A204.1 (cell line): ENCODE measurements around the gene PARP9.
"Not testable (repeated sequence)": the region's sequence is repeated elsewhere in the genome, so short reads cannot be mapped to it uniquely, and the experiment has no call there.

Experiments used
- FAIRE-seq: peaks from 2 replicates; lab custom pipeline; 2012; peaks lifted over from hg19 to GRCh38; lab: Jason Lieb, UNC

The PARP9 gene

DNA sequence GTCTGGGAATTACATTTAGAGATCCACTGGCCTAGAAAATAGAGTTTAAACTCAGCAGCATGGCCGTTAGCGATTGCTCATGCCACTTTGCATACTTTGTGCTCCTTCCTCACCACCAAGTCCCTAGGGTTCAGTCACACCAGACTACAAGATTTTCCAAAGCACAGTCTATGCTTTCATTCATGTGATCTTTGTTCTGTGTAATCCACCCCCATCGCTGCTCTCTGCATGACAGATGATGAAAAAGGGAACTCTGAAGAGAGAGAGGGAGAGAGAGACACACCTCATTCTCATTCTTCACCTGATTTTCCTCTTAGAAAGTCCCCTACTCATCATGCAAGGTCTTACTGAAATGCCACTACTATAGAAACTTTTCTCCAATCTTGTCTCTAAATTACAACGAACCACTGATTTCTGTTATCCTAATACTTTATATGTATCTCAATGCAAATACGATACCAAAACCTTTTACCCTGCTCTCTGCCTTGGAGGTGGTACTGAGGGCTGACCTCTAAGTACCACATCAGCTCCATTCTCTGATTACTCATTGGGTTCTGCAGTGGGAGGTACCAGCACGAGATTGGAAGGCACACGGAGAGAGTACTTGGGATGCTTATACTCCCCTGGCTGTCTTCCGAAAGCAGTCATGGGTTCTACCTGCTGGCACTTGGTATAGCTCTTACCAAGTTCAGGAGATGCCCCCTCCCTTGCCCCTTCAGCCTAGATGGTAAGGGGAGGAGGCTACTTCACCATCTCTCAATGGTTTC, 12.3 kb upstream of the PARP9 start:
- no peak for FAIRE-seq

DNA sequence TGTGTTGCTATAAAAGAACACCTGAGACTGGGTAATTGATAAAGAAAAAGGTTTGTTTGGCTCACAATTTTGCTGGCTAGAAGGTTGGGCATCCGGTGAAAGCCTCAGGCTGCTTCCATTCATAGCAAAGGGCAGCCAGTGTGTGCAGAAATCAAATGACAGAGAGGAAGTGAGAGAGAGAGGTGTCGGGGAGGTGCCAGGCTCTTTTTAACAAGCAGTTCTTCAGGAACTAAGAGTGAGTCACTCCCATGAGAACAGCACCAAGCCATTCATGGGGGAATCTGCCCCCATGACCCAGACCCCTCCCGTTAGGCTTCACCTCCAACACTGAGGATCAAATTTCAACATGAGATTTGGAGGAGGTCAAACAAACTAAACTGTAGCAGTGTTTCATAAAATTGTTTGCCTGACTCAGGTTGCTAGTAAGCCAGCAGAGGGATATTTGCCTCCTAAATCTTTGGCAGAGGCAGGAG, 8.9 kb upstream of the PARP9 start:
- FAIRE-seq: no peak

DNA sequence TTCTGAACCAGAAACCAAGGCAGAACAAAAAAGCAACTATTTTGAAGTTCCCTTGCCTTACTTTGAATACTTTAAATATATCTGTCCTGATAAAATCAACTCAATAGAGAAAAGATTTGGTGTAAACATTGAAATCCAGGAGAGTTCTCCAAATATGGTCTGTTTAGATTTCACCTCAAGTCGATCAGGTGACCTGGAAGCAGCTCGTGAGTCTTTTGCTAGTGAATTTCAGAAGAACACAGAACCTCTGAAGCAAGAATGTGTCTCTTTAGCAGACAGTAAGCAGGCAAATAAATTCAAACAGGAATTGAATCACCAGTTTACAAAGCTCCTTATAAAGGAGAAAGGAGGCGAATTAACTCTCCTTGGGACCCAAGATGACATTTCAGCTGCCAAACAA, 4.7 kb upstream of the PARP9 start:
- no peak for FAIRE-seq

DNA sequence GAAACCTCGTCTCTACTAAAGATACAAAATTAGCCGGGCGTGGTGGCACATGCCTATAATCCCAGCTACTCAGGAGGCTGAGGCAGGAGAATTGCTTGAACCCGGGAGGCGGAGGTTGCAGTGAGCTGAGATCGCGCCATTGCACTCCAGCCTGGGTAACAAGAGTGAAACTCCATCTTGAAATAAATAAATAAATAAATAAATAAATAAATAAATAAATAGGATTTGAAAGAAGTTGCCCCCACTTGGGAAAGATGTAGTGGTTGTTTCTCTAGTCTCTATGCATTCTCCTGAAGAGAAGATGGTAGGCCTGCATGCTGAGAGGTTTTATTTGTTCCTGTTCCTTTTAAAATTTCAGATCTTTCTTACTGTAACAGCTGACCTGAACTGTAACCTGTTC, 4.0 kb upstream of the PARP9 start:
- FAIRE-seq: not testable (repeated sequence)

DNA sequence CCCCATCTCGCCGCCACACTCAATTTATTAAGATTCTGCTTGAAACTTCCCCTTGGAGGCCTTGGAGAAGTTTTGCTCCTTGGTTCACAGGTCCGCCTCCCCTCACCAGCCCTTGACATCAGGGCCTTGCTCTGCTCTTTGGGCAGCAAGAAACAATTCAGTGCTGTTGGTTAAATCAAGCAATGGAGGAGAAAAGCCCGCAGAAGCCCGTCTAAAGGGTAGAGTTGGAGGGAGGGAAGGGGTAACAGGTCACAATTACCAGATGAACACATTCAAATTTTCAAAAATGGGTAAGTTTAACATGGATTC, 429 bp downstream of the PARP9 start:
- no peak for FAIRE-seq

DNA sequence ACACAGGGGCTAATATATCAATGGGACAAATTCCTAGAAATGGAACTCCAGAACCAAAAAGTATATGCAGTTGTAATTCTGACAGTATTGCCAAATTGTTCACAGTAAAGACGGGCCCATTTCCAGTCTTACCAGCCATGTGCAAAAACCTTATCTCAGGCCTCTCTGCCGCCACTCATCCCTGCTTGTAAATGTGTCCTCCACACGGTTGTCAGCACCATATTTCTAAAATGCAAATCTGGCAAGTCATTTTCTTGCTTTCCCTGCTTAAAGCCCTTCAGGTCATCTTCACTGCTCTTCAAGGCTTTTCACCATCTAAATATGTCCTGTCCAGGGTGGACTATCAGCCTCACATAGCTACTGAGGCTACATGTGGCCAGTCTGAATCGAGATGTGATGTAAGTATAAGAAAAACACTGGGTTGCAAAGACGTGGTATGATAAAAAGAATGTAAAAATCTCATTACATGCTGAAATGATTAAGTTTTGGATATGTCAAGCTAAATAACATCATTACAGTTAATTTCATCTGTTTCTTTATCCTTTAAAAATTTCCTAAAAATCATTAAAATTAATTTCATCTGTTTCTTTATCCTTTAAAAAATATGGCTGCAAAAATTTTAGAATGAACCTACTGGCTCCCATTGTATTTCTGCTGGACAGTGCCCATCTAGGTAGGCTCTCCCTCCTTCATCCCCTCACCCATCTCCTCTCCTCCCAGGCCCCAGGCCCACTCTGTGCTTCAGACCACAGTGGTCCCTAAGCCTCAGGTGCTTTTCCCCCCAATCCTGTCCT, 980 bp downstream of the PARP9 start:
- FAIRE-seq: no peak

DNA sequence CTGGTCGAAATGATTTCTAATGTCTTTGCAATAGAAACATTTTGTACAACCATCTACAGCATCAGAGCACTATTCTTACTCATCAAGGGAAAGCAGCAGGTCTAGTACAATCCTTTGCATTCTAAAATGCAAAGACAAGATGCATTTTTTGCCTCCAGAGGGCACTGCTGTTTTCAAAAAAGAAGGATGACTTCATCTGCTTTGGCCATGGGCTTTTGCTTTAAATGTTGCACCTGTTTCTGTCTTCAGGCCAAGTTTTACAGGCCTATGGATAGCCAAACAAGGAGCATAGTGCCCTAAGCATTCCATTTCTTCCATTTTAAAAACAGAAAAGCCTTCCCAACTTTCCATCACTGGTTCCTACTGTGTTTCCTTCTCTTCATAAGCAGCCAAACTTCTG, 3.4 kb downstream of the PARP9 start:
- FAIRE-seq: peak; percentile 67

DNA sequence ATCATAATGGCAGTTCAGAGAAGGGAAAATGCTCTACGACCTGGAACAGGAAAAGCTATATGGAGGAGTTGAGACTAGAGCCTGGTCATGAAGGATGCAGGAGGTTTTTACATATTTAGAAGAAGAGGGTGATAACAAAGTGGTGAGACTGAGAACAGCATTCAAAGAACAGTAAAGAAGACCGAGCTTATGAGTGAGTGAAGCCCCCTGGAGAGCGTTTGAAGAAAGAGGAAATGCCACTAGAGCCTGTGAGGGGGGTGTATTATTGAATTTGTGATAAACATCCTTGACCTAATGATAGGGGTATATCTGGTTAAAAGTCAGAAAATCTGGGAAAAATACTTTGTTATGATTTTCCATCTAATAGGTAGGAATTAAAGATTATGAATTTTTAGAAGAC, 4.2 kb downstream of the PARP9 start:
- FAIRE-seq: no peak

DNA sequence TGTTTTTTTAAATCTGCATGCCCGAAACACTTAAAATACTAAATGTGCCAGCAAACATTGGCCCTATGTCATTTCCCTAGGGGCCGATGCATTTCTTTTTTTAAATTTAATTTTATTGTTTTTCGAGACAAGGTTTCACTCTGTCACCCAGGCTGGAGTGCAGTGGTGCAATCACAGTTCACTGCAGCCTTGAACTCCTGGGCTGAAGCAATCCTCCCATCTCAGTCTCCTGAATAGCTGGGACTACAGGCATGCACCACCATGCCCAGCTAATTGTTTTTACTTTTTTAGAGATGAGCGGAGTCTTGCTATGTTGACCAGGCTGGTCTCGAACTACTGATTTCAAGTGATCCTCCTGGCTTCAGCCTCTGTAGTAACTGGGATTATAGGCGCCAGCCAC, 5.5 kb downstream of the PARP9 start:
- no peak for FAIRE-seq

DNA sequence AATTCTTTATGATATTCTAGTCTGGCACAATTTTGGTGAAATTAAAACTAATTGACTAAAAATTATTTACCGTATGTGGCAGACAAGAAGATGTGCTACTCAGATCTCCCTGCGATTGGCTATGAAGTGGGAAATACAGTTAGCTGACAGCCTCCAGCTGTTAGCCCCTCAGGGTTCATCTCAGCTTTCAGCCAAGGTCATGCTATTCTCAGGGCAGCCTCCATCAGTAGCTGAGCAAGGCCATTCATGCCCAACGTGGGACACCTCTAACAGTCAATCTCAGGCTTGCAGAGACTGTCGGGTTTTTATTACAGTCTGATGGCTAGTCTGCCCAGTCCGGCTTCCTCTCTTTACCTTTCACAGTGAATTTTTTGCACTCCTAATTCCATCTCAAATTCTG, 6.7 kb downstream of the PARP9 start:
- no peak for FAIRE-seq

DNA sequence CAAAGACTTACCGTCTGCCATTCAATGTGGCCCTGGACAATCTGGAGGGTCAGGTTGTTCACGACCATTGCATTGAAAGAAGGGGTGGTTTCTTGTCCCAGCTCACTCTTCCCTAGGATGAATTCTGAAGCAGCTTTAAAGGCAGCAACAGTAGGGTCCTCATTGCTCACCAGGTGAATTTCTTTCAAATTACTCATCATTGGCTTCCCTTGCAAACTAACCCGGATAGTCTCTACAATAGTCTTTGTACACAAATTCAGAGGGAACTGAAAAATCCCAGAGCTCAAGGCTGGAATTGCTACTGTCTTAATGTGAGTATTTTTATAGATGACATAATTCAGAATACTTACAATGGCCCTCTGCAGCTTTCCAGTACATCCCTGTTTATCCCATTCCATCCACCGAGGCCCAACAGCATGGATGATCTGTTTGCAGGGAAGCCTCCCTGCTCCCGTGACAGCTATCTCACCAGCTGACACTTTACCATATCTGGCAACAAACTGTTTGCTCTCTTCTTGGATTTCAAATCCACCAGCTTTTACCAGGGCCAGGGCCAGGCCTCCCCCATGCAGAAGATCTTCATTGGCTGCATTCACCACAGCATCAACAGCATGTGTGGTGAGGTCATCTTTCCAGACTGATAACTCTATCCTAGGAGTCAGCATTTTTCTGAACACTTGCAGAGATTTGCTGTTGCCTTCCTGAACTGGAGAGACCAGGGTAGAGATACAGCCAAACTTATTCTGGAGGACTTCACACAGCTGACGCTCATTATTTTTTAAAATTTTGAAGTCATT, 8.6 kb downstream of the PARP9 start:
- no peak for FAIRE-seq

DNA sequence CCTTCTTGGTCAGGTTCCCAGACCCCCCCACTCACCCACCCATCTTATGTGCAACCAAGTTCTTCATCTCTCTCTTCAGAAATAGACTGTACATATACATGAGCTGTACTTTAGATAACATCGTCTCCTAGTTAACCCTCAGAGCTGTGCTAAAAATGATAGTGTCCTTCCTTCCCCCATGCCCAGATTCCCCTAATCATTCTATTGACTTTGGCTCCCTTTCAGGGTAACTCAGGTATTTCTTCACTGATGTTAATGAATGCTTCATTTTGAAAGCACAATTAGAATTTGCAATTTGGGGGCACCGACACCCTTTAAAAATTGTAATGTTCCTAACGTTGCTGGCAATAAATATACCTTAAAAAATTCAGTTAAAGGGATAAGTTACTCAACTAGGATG, 10.9 kb downstream of the PARP9 start:
- FAIRE-seq: no peak

DNA sequence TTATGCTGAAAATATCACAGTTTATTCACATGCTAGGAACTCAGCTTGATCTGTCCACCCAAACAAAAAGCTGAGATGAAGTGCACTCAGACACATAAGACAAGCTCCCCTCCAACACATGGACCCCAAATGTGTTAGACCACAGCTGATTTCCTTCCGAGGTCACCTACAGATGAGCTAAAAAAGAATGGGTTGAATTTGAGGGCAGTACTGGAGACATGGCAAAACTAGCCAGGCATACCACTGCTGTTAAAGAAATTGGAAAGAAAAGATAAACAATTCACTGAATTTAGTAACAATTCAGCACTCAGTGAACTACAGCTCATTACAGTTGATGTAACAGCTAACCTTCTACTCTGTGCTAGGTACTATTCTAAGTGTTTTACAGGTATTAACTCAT, 15.5 kb downstream of the PARP9 start:
- no peak for FAIRE-seq

DNA sequence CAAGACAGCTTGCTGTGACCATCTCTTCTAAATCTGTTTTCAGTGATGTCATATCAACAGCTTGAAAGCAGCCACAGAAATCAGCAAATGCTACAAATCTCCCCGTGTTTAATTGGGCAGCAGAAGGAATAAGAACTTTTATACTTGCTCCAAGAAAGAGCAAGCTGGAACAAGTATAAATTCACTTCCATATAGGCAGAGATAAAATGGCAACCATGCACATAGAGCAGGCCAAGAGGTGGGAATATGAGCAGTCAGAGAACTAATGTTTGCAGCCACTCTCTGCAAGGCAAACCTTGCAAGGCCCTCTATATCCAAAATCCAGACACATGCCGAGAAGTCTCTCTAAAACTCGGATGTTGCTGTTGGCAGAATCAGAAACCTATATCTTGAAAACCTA, 16.0 kb downstream of the PARP9 start:
- FAIRE-seq: no peak

DNA sequence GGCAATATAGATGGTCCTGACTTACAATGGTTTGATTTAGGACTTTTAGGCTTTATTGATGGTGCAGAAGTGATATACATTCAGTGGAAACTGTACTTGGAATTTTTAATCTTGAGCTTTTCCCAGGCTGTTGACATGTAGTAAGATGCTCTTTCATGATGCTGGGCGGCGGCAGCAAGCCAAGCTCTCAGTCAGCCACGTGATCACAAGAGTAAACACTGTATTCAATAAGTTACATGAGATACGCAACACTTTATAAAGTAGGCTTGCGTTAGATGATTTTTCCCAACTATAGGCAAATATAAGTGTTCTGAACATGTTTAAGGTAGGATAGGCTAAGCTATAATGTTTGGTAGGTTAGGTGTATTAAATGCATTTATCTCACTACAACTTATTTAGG, 17.9 kb downstream of the PARP9 start:
- FAIRE-seq: no peak

DNA sequence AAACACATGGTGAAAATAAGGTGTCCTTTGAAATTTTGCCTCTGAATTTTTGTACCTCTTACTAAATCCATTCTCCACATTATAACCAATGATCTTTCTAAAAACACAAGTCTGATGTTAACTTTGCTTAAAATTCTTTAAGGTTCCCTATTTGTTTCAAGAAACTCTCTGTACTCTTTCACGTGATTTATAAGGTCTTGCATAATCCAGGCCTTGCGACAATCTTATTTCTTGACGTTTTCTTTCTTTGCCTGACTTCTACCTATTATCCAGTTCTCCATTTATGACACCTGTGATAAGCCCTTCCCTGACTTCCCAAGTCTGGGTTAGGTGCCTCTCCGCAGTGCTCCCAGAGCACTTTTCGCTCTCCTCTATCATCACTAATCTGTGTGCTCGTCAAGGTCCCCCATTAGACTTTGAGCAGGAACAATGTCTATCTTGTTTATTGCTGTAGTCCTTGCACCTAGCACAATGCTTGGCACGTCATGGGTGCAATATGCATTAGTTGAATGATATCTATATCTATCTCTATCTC, 25.1 kb downstream of the PARP9 start:
- FAIRE-seq: no peak

DNA sequence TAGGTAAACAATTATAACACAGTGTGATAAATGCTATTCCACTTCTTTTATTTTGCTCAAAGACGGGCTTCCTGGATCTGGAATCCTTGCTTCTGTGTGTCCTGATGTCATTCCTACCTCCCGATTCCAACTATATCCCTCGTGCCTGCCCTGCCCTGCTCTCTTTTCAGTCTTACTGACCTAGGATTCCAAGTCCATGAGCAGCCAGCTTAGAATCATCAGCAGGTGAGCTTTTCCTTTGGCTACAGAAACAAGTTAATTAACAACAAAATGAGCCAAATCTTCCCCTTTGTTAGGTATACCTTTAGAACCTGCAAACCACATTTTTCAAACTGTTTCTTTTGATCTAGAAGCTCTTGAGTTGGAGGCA, 27.5 kb downstream of the PARP9 start:
- no peak for FAIRE-seq

DNA sequence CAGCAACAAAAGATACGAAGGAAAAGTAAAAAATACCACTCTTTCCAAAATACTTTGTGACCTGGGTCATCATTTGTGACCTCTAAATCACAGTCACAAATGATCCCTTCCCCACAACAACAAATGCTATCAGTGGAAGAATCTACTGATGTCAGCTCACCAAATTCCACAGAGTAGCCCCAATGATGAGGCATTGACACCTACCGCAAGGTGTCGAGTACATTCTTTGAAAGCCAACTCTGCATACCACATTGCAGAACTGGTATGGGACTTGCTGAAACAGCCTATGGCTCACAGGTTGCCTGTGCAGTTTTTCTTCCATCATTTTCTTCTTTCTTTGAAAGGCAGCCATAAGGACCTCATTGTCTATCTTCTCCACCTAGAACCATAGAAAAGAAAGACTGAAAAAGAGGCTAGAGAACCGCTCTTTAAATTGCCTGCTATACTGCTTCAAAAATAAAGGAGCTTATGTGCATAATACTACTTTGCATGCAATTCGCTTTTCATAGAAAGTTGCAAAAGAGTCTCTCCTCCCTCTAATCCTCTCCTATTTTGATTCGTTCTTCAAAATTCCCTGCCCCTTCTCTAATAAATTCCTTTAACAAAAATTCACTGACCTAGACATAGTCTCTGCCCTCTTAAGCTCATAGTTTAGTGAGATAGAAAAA, 28.0 kb downstream of the PARP9 start:
- FAIRE-seq: no peak

DNA sequence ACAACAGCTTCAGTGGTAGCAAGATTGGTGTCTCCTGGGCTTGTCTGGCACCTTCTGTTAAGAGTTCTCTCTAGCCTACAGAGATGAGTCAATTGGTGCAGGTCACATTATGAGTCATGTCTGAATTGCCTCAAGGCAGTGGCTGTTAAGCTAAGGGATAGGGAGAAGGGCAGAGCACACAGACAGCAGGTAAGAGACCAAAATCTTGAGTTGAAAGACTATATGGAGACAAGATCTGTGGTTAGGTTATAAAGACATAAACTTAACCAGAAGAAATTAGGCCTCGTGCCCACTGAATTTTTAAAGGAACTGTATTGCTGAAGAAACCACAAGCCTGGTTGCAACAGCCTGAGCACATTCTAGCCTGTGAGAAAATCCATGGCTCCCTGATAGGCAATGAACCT, 30.2 kb downstream of the PARP9 start:
- no peak for FAIRE-seq

DNA sequence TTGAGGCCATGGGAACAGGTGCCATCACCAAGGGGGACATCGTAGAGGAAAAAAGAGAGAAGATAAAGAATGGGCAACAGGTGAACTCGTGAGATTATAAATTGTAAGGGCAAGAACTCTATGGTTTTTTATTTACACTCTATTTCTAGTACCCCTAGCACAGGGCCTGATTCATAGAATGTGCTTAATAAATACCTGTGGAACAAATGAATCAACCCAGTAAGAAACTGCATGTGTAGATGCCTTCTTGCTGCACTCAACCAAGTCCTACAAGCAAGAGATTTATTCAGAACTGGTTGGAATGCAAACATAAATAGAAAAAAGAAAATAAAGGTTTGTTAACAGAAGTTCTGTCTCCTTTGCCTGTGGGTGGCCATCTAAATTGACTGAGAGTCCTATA, 30.6 kb downstream of the PARP9 start:
- no peak for FAIRE-seq

DNA sequence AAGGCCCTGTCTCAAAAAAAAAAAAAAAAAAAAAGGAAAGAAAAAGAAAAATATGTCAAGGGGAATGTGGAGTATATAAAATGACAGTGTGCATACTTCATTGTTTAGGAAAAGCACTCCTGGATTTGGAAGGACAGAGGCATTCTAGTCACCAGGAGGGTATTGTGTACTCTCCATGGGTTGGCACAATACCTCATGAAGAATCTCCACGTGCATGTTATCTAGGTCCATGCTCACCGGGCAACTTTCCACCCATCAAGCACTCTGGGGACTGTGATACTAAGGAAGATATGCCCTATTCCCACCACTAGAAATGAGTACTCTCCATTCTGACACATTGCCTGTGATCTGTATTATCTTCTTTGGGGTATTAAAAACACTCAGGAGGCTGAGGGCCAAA, 33.9 kb downstream of the PARP9 start:
- FAIRE-seq: no peak

DNA sequence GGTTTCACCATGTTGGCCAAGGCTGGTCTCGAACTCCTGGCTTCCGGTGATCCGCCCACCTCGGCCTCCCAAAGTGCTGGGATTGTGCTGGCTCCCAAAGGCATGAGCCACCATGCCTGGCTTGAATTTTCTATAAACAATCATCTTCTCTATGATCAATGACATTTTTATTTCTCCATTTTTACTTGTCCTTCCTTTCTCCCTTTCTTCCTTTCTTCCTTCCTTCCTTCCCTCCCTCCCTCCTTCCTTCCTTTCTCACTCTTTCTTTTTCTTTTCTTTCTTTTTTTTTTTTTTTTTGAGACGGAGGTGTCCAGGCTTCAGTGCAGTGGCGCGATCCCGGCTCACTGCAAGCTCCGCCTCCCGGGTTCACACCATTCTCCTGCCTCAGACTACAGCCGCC, 40.8 kb downstream of the PARP9 start:
- FAIRE-seq: no peak
